ENCODE measurements around the gene SLC7A8. TPM values are rescaled to one million over a fixed set of nuclear protein-coding genes. Genes with fewer than 3 reads are reported as not detected.
"Not testable (repeated sequence)": the region's sequence is repeated elsewhere in the genome, so short reads cannot be mapped to it uniquely, and the experiment has no call there.

Gene SLC7A8
- total RNA-seq, result under 1 TPM; 0.73 to 0.80 TPM
- 0.75 TPM for polyA plus RNA-seq (2013, experiment 1 of 2)
- polyA plus RNA-seq (2013, experiment 2 of 2), result 1.2 TPM
- total RNA-seq, result 0.07 to 9.5 (median 0.59) reads per million in 172 experiments

- no peaks in the 10 kb centered on the region for H3K36me3 ChIP-seq (ENCODE audit: insufficient read depth, low read length)
- Mint-ChIP-seq H3K27ac (no peak within 1 kb of the TSS), H3K36me3 (ENCODE audit: low read depth) (no peaks in the 10 kb centered on the region), H3K9me3 (no peaks in the 10 kb centered on the region), H3K4me3 (no peak within 1 kb of the TSS), H3K27me3 (peaks cover 6% of the 10 kb centered on the region), H3K4me1 (ENCODE audit: low read depth) (no peaks in the 10 kb centered on the region)
- ChIA-PET CTCF (interaction anchor here (1.7 kb wide), 1 partner anchor 62 kb away, joined by 9 read pairs; no protein-coding TSS in a partner anchor), POLR2A (interaction anchor here (1.2 kb wide), 1 partner anchor 63 kb away, joined by 3 read pairs; no protein-coding TSS in a partner anchor)
- H3K27me3 ChIP-seq (ENCODE audit: control insufficient read depth in 1 of 2, insufficient read depth in 2 of 2, low read length in 2 of 2), result peaks cover 16 to 19% of the 10 kb centered on the region in 2 experiments
- no peaks in the 10 kb centered on the region for H3K9me3 ChIP-seq (ENCODE audit: control insufficient read depth in 1 of 2, insufficient read depth in 1 of 2, low read length in 2 of 2)
- no peak within 1 kb of the TSS for H3K27ac ChIP-seq (ENCODE audit: low read depth in 1 of 2, low read length in 2 of 2)
- no peak for TF ChIP-seq CTCF (IDR thresholded peaks at IDR 0.05)
- intact Hi-C loops (cut with DNase I, micrococcal nuclease), result loop anchor here in 1 of 2 experiments (2.0 to 10.0 kb wide), 2 partner anchors 113 to 199 kb away; partner anchors contain the start of gene AJUBA
- peak within 1 kb of the TSS; percentile 50 for H3K4me3 ChIP-seq (ENCODE audit: low read length)
- ATAC-seq (ENCODE audit: poor library complexity) (peak; percentile 69), DNase-seq (peak in 10 of 14 experiments; percentile 10 to 50 (median 21))
- H3K4me1 ChIP-seq (ENCODE audit: insufficient read depth, low read length), result peaks cover 21% of the 10 kb centered on the region
Measured at GRCh38 chr14:23183479-23183878, at the start of gene SLC7A8. Gene SLC7A8 (minus strand): TSS chr14:23183660. CDS start chr14:23182914, 746 bp downstream.

- H3K27ac Mint-ChIP-seq; intact Hi-C loops (cut with DNase I, micrococcal nuclease); H3K27me3 ChIP-seq (ENCODE audit: control insufficient read depth in 1 of 2, insufficient read depth in 2 of 2, low read length in 2 of 2); H3K4me3 ChIP-seq (ENCODE audit: low read length); POLR2A ChIA-PET; CTCF ChIA-PET; H3K4me3 Mint-ChIP-seq; H3K4me1 ChIP-seq (ENCODE audit: insufficient read depth, low read length); H3K27ac ChIP-seq (ENCODE audit: low read depth in 1 of 2, low read length in 2 of 2); H3K36me3 Mint-ChIP-seq (ENCODE audit: low read depth); H3K9me3 Mint-ChIP-seq; ATAC-seq (ENCODE audit: poor library complexity); DNase-seq; H3K36me3 ChIP-seq (ENCODE audit: insufficient read depth, low read length); H3K4me1 Mint-ChIP-seq (ENCODE audit: low read depth): not testable (repeated sequence)
- H3K9me3 ChIP-seq (ENCODE audit: control insufficient read depth in 1 of 2, insufficient read depth in 1 of 2, low read length in 2 of 2), result peaks cover 0 to 10% of the 10 kb centered on the region in 2 experiments
- H3K27me3 Mint-ChIP-seq, result peaks cover 12% of the 10 kb centered on the region
Measured at GRCh38 chr14:23232241-23232808, 48.9 kb upstream of the SLC7A8 start.

GRCh38 chr14:23228812-23229211 lies 45.4 kb upstream of the SLC7A8 start:
- Histone ChIP-seq H3K36me3 (ENCODE audit: insufficient read depth, low read length) (no peaks in the 10 kb centered on the region), H3K27ac (ENCODE audit: low read depth in 1 of 2, low read length in 2 of 2) (no peak overlapping the region), H3K4me1 (ENCODE audit: insufficient read depth, low read length) (no peaks in the 10 kb centered on the region), H3K27me3 (ENCODE audit: control insufficient read depth in 1 of 2, insufficient read depth in 2 of 2, low read length in 2 of 2) (no peaks in the 10 kb centered on the region), H3K9me3 (ENCODE audit: control insufficient read depth in 1 of 2, insufficient read depth in 1 of 2, low read length in 2 of 2) (peaks cover 0 to 10% of the 10 kb centered on the region in 2 experiments), H3K4me3 (ENCODE audit: low read length) (no peak overlapping the region)
- no peak for TF ChIP-seq CTCF (IDR thresholded peaks at IDR 0.05)
- Mint-ChIP-seq H3K9me3 (peaks cover 6% of the 10 kb centered on the region), H3K27ac (no peak overlapping the region), H3K4me3 (no peak overlapping the region), H3K36me3 (ENCODE audit: low read depth) (no peaks in the 10 kb centered on the region), H3K27me3 (peaks cover 13% of the 10 kb centered on the region), H3K4me1 (ENCODE audit: low read depth) (no peaks in the 10 kb centered on the region)
- POLR2A ChIA-PET, result no interaction called here
- CTCF ChIA-PET, result interaction anchor here (0.6 kb wide), 1 partner anchor 71 kb away, joined by 3 read pairs; no protein-coding TSS in a partner anchor
- intact Hi-C loops (cut with DNase I, micrococcal nuclease), result no loop called here
- no peak for DNase-seq
- ATAC-seq (ENCODE audit: poor library complexity), result no peak
